Uterus (tissue), 4 donors: ENCODE measurements around the gene WDTC1. TPM values are rescaled to one million over a fixed set of nuclear protein-coding genes. Genes with fewer than 3 reads are reported as not detected.
A peak's percentile ranks its signal among the peaks of the same experiment; 100 is the strongest.

Experiments used
- DNase-seq, 2 donors: peaks; one replicate each; pipeline ENCODE4 v3.0.0-alpha.2; 2019 to 2020
- H3K27ac ChIP-seq, 2 donors: fragments of 200-600 bp; sonication (generic); 1 replicate in 1 of 2; 2 replicates in 1 of 2; pipeline ENCODE4 v1.5.1; 2016 to 2018
- H3K27me3 ChIP-seq, 2 donors: fragments of 200-600 bp; sonication (generic); one replicate each; pipeline ENCODE4 v1.5.1; 2018 to 2019; ENCODE audit warnings: control low read depth in 1 of 2
- H3K36me3 ChIP-seq, 2 donors: fragments of 200-600 bp; sonication (generic); one replicate each; pipeline ENCODE4 v1.5.1; 2019; ENCODE audit warnings: control low read depth in 1 of 2
- H3K4me1 ChIP-seq, 2 donors: fragments of 200-600 bp; sonication (generic); one replicate each; pipeline ENCODE4 v1.5.1; 2018 to 2019; ENCODE audit warnings: control low read depth in 1 of 2
- H3K4me3 ChIP-seq, 2 donors: fragments of 200-600 bp; sonication (generic); 1 replicate in 1 of 2; 2 replicates in 1 of 2; pipeline ENCODE4 v1.5.1; 2018 to 2019; ENCODE audit warnings: mild to moderate bottlenecking in 1 of 2
- H3K9me3 ChIP-seq, 2 donors: fragments of 200-600 bp; sonication (generic); one replicate each; pipeline ENCODE4 v1.5.1; 2019; ENCODE audit warnings: control low read depth in 1 of 2
- CTCF ChIP-seq, 4 experiments: fragments of 200-600 bp in 2 of 4; fragments of 450-650 bp in 2 of 4; sonication (generic) in 2 of 4; IDR thresholded peaks; one replicate each; pipeline ENCODE4 v1.5.1; 2016 to 2019; ENCODE audit warnings: antibody characterized with exemption in 4 of 4, mild to moderate bottlenecking in 2 of 4, moderate library complexity in 1 of 4
- POLR2A ChIP-seq, 2 donors: fragments of 450-650 bp; IDR thresholded peaks; one replicate each; pipeline ENCODE4 v1.6.1; 2016; ENCODE audit warnings: antibody characterized with exemption in 2 of 2, mild to moderate bottlenecking in 1 of 2, moderate library complexity in 1 of 2
- intact Hi-C: fragments of 100-400 bp; cut with DNase I; formaldehyde crosslinking; loops from one replicate; pipeline ENCODE4 v1.15.1; 2023; ENCODE audit warnings: low total_unique reads
- total RNA-seq, 4 donors: library from RNA; depleted of rRNA in 3 of 4; stranded (reverse); fragments of >200 nt in 3 of 4; gene quantifications; one replicate each; pipeline versions ENCODE4 v1.1.0 to v1.2.4, GENCODE V29; 2014 to 2023
- donor health status: DM: yes; HTN: yes; CAD: no.

Gene WDTC1
- total RNA-seq, 4 donors from 2014 or later: 5.6 to 45.8 (median 34.2) TPM

GRCh38 chr1:27301582-27302199 lies 67.3 kb downstream of the WDTC1 start:
- TF ChIP-seq POLR2A (IDR thresholded peaks at IDR 0.05) (no peak), CTCF (IDR thresholded peaks at IDR 0.05) (no peak)
- peak overlapping the region in 1 of 2 donors; percentile 89 for H3K27ac ChIP-seq
- no peaks in the 10 kb centered on the region for H3K36me3 ChIP-seq
- no peak for DNase-seq
- no peaks in the 10 kb centered on the region for H3K27me3 ChIP-seq
- H3K9me3 ChIP-seq: no peaks in the 10 kb centered on the region
- intact Hi-C loops: loop anchor here (5.0 to 10.0 kb wide), 2 partner anchors 86 to 363 kb away; no protein-coding TSS in a partner anchor
- peaks cover 4 to 12% of the 10 kb centered on the region in 2 donors for H3K4me1 ChIP-seq
- H3K4me3 ChIP-seq: no peak overlapping the region

GRCh38 chr1:27302612-27303011 lies 68.2 kb downstream of the WDTC1 start:
- no peaks in the 10 kb centered on the region for H3K9me3 ChIP-seq
- H3K4me3 ChIP-seq: no peak overlapping the region
- no peak for DNase-seq
- intact Hi-C loops: loop anchor here (5.0 to 10.0 kb wide), 2 partner anchors 85 to 362 kb away; no protein-coding TSS in a partner anchor
- H3K4me1 ChIP-seq: peaks cover 4 to 12% of the 10 kb centered on the region in 2 donors
- H3K36me3 ChIP-seq: no peaks in the 10 kb centered on the region
- TF ChIP-seq POLR2A (IDR thresholded peaks at IDR 0.05): no peak
- TF ChIP-seq CTCF (IDR thresholded peaks at IDR 0.05): no peak
- no peak overlapping the region for H3K27ac ChIP-seq
- no peaks in the 10 kb centered on the region for H3K27me3 ChIP-seq

- peaks cover 4 to 12% of the 10 kb centered on the region in 2 donors for H3K4me1 ChIP-seq
- H3K27me3 ChIP-seq: no peaks in the 10 kb centered on the region
- TF ChIP-seq POLR2A (IDR thresholded peaks at IDR 0.05): no peak
- no peak for TF ChIP-seq CTCF (IDR thresholded peaks at IDR 0.05)
- intact Hi-C loops: loop anchor here (5.0 to 10.0 kb wide), 2 partner anchors 84 to 361 kb away; no protein-coding TSS in a partner anchor
- no peak overlapping the region for H3K27ac ChIP-seq
- H3K4me3 ChIP-seq: no peak overlapping the region
- no peak for DNase-seq
- no peaks in the 10 kb centered on the region for H3K36me3 ChIP-seq
- no peaks in the 10 kb centered on the region for H3K9me3 ChIP-seq
Measured at GRCh38 chr1:27303509-27303908, 69.1 kb downstream of the WDTC1 start.

- intact Hi-C loops: loop anchor here (10.0 kb wide), 1 partner anchor 359 kb away; no protein-coding TSS in a partner anchor
- DNase-seq: no peak
- TF ChIP-seq CTCF (IDR thresholded peaks at IDR 0.05) (no peak), POLR2A (IDR thresholded peaks at IDR 0.05) (no peak)
- H3K4me3 ChIP-seq: no peak overlapping the region
- no peak overlapping the region for H3K27ac ChIP-seq
- no peaks in the 10 kb centered on the region for H3K4me1 ChIP-seq
- no peaks in the 10 kb centered on the region for H3K9me3 ChIP-seq
- no peaks in the 10 kb centered on the region for H3K36me3 ChIP-seq
- no peaks in the 10 kb centered on the region for H3K27me3 ChIP-seq
Measured at GRCh38 chr1:27306071-27306470, 71.6 kb downstream of the WDTC1 start.

GRCh38 chr1:27306892-27307761 lies 72.7 kb downstream of the WDTC1 start:
- DNase-seq: no peak
- H3K4me3 ChIP-seq: no peak overlapping the region
- no peak overlapping the region for H3K27ac ChIP-seq
- H3K9me3 ChIP-seq: no peaks in the 10 kb centered on the region
- intact Hi-C loops: loop anchor here (10.0 kb wide), 1 partner anchor 358 kb away; no protein-coding TSS in a partner anchor
- TF ChIP-seq POLR2A (IDR thresholded peaks at IDR 0.05): no peak
- no peak for TF ChIP-seq CTCF (IDR thresholded peaks at IDR 0.05)
- H3K36me3 ChIP-seq: no peaks in the 10 kb centered on the region
- H3K27me3 ChIP-seq: no peaks in the 10 kb centered on the region
- no peaks in the 10 kb centered on the region for H3K4me1 ChIP-seq
